ENCODE data around the gene IL7R.
A peak's percentile ranks its signal among the peaks of the same experiment; 100 is the strongest.
"Not testable (repeated sequence)": the region's sequence is repeated elsewhere in the genome, so short reads cannot be mapped to it uniquely, and the experiment has no call there.

IL7R gene

DNA sequence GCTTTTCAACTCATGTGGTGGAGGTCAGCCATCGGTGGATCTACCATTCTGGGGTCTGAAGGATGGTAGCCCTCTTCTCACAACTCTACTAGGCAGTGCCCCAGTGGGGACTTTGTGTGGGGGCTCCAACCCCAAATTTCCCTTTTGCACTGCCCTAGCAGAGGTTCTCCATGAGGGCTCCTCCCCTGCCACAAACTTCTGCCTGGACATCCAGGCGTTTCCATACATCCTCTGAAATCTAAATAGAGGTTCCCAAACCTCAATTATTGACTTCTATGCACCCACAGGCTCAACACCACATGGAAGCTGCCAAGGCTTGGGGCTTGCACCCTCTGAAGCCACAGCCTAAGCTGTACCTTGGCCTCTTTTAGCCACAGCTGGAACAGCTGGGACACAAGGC is 11.2 kb upstream of the IL7R start:
- not testable (repeated sequence) for DNase-seq

DNA sequence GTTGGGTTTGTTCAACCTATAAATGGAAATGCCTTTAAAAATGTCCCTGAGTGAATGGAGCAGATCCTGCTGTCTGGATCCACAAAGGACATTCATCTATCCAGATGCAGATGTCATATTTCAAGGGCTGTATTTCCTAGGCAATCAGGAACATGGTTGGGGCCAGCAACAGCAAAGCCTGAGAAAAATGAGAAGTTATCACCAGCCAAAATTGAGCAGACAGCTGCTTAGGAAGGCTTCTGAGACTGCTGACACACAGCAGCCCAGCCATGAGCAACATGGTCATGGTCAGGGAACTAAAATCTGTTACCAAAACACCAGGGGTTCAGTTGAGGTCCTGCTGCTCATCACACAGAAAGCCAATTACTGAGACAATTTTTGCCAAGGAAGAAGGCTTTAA is 9.2 kb upstream of the IL7R start:
- DNase-seq: no peak

DNA sequence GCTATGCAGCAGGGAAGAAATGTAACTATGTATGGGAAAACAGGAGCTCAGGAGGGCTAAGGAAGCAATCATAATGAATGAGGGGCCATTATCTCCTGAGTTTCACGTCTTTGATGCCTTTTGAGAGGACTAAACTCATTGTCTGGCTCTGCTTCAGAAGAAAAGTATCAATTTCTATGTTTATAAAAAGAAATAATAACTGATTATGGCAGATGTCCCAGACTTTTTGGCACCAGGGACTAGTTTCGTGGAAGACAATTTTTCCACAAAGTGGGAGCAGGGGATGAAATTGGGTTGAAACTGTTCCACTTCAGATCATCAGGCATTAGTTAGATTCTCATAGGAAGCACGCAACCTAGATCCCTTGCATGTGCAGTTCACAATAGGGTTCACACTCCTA is 8.7 kb upstream of the IL7R start:
- no peak for DNase-seq

DNA sequence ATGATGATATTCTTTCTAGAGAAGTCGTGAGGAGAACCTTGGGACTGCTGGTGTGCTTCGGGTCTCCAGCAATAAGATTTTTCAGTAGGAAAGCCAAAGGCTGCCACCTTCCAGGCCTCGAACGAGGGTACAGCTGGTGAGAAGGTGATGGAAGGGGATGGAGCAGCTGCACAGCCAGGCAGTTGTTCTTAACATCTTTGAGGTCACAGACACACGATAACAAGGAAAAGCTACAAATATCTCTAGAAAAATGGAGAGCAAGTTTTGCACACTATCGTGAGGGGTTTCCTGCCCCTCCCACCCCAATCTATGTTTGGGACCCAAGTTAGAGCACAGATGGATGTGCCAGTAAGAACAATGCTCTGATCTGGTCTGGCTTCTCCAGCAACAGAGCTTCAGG is 6.8 kb upstream of the IL7R start:
- no peak for DNase-seq

DNA sequence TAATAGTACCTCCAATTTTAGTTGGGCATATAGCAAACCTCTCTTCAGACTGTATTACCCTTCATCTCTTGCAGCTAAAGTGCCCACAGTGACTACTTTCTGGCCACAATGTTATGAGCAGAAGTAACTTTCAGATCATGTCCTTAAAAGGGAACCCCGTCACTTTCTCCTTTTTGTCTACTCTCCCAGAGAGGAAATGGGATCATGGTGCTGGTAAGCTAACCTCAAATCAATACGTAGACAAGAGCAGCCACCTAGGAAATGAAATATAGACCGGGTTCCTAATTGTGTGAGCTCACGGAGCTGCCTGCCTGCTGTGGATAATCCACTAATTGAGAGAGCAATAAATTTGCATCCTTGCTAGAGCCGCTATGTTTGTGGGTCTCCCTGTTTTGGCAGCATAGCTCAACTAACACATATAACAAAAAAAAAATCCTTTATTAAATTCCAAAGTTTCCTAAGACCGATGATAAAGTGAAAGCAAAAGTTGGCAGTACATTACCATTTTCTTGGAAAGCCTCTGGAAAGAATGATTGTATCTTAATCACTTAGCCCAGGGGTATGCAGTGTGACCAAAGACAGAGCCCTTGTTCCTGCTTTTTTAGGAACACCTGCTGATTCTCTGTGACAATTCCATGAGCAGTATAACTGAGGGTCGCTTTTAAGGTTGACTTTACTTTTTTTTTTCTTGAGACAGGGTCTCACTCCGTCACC is 5.6 kb upstream of the IL7R start:
- DNase-seq: no peak

DNA sequence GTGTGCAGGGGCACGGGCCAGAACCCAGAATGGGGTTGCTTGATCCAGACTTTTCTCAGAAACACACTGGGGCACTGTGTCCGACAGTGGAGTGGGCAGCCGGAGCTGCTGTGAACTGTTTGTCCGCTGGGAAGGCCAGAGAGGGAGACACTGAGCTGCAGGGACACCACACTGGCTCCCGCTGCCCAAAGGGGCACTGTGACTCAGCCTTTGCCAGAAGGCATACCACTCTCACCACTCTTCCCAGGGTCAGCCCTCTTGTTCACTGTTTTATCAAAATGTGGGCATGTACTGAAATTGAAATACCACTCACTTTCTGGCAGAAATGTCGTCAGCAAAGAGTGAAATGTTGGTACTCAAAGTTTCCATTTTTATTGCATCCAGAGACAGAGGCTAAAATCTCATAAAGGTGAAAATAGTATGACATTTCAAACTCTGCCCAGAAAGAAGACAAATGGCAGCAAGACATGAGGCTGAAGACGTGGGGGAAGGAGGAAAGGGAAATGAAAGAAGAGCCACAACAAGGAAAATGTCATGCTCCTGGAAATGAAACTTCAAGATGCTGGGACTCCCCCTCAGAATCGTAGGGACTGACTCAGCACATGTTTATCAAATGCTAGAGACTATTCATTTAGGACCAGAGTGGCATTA is 4.5 kb upstream of the IL7R start:
- no peak for DNase-seq

DNA sequence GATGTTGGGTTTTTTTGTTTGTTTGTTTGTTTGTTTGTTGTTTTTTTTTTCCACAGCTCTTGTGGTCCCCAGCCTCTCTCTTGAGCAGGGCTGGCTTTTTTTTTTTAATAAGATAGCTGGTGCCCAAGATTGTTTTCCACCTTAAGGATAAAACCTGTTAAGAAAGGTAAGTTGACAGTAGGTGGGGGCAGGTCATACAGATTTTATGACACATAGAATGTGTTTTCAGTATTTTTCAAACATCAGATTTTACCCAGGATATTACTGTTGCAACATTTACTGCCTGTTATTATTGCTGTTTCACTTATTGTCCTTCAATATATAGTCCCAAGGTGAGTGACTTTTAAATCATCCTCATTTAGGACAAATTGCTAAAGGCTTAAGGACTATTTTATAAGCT is 3.9 kb upstream of the IL7R start:
- DNase-seq: no peak

DNA sequence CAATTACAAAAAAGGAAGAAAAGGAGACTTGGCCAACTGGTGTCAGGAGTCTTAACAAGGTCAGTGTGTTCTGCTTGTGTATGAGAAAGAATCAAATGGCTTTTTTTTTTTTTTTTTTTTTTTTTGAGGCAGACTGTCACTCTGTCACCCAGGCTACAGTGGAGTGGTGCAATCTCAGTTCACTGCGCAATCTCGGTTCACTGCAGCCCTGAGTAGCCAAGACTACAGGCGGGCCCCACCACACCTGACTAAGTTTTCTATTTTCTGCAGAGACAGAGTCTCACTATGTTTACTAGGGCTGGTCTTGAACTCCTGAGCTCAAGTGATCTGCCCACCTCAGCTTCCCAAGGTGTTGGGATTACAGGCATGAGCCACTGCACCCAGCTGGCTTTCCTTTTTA is 3.1 kb upstream of the IL7R start:
- DNase-seq: no peak

DNA sequence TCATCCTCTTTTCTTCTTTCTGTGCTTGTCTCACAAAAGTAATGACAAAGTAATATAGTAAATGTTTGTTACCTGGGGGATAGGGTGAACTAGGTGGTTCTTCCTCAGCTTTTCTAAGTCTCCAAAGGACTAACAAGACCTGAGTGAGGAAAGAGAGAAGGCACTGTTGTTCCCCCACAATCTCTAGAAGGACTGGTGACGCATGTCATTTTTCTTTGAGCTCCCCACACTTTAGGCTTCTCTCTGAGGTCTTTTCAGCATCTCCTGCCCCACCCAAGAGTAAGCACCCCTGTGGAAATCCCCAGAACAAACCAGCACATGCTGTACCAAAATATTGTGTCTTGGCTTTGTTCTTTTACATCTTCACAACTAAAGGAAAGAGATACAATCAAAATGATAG is 2.4 kb upstream of the IL7R start:
- no peak for DNase-seq

DNA sequence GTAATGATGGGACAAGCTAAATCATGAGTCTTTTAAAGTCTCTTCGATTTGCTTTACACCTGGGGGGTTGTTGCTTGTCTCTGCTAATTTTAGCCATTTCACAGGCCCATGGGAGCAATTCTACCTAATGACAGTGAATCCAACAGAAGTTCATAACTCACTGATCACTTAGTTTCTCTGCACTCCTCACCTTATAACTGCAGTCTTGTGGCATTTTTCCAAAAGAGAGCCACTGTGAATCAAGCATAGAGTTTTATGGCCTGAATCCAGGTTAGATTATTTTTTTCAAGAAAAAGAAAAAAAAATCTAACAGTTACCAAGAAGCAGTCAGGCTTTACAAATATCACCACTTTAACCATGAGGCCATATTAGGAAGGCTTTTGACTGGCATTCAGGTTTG is 1.5 kb upstream of the IL7R start:
- no peak for DNase-seq

DNA sequence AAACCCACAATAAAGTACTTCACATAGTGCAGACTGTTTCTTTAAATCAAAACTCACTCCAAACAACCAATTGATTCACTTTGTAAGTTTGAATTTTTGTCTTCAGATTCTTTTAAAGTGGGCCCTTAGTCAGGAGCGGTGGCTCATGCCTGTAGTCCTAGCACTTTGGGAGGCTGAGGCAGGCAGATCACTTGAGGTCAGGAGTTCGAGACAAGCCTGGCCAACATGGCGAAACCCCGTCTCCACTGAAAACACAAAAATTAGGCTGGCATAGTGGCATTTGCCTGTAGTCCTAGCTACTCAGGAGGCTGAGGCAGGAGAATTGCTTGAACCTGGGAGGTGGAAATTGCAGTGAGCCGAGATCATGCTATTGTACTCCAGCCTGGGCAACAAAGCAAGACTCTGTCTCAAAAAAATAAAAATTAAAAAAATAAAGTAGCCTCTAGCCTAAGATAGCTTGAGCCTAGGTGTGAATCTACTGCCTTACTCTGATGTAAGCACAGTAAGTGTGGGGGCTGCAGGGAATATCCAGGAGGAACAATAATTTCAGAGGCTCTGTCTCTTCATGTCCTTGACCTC is 416 bp upstream of the IL7R start:
- DNase-seq: not testable (repeated sequence)

DNA sequence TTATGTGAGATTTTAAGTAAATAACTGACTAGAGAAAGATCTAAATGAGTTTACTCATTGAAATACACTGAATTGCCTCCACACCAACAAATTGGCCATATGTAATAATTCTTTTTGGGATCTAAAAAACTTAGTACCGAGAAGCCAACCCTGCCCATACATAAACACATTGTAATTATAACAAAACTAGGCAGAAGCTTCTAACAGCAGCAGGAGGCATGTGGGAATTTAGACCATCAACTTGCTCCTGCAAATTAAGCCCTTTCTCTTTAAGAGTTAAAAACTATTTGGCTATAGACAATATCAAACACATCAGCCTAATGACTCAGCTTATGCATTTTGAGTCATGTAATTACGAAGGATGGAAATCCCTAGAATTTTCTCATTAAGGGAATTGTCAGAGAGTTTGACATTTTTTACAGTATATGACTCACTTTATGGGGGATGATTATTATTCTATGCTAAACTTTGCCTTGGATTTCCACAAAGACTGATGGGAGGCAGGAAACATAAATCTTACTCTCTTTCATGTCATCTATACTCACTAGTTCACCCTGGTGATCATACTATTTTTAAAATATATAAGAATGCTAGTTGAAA is 1.0 kb downstream of the IL7R start:
- no peak for DNase-seq

DNA sequence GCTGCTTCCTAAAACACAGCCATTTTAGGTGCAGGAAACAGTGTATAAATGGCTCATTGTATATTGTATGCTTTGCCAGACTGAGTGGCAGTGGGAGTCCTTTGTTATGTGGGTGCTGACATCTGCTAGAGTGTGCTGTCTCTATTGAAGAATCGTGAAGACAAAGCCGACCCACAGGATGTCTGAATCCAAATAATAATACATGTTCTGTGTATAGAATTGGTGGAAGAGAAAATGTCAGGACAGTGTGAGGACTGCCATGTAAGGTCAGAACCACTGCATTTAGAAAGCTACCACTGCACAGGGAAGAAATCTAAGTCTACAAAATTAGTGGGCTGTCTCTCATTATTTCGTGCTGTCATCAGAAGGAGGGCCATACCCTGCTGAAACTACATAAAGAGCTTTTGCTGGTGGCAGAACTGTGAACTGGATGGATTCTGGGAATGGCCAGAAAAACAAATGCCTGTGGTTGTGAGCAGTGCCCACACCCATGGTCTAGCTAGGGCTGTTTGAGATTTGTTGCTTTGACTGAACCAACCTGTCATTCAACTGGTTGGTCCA is 2.5 kb downstream of the IL7R start:
- no peak for DNase-seq

DNA sequence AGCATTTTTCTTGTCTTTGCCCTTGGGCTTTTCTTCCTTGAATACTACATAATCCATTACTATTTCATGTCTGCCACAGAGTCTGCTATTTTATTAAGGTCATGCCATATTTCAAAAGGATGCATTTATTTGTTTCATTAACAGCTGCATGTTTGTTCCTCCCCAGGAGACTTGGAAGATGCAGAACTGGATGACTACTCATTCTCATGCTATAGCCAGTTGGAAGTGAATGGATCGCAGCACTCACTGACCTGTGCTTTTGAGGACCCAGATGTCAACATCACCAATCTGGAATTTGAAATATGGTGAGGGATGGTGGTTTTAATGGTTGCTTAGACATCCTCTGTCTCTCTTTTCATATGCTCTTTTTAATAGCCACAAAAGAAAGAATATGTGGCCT is 4.0 kb downstream of the IL7R start:
- DNase-seq: no peak

DNA sequence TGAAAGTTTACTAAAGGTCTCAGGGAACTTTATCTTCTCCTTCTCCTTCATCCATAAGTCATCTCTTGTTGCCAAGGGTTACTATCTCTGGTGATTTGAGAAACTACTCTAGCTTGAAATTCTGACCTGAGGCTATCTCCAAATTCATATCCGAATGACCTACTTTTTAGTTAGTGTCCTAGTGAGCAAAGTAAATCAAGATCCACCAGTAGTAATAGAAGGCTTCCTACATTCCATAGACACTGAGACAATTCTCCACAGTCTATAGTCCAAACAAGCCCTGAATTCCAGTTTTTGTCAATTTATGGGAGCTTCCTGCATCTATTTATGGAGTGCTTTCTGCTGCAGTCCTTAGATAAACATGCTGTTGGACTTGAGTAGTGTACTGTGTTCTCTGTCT is 5.0 kb downstream of the IL7R start:
- no peak for DNase-seq

DNA sequence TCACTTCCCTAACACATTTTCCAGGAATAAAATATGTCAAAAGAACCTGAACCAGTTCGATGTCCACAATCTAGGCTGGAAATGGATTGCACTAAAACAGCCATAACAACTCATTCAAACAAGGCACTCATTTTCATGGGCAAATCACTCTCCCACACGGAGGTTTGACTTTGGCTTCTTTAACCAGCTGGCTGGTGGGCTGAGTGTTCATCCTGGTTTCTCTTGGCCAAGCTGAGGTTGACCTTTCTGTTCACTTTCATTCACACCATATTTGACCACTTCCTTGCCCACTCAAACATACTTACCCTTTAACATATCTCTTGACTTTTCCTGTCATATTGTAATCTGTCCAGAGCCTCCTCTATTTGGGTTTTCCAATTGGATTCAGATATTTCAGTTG is 5.4 kb downstream of the IL7R start:
- no peak for DNase-seq

DNA sequence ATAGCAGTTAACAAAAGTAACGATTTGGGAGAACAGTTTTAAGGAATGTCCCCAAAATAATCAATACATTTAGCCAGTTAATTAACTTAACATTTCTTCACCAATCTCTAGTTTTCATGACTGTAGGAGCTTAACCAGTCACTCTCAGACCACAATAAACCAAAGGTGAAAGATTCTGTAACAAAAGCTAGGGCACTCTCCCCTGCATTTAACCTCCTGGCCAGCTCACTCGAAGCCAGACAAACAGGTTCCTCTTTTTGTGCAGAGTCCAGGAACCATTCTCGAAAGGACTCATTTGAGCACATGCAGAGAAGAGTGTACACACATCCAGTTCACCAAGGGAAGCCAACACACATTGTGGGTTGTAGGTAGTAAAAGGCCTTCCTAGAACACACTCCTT is 6.5 kb downstream of the IL7R start:
- DNase-seq: peak; percentile 44

DNA sequence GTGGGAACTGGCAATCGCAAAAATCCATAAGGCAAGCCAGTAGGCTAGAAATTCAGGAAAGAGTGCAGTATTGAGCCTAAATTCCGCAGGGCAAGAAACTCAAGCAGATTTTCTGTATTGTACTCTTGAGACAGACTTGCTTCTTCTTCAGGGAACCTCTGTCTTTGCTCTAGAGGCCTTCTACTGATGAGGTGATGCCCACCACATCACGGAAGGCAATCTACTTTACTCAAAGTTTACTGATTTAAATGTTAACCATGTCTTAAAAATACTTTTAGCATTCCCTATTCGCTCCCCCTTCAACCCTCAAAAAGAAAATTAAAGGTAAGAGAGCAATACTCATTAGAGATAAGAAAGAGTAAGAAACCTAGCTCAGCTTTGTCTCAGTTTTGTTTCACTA is 11.3 kb downstream of the IL7R start:
- no peak for DNase-seq

DNA sequence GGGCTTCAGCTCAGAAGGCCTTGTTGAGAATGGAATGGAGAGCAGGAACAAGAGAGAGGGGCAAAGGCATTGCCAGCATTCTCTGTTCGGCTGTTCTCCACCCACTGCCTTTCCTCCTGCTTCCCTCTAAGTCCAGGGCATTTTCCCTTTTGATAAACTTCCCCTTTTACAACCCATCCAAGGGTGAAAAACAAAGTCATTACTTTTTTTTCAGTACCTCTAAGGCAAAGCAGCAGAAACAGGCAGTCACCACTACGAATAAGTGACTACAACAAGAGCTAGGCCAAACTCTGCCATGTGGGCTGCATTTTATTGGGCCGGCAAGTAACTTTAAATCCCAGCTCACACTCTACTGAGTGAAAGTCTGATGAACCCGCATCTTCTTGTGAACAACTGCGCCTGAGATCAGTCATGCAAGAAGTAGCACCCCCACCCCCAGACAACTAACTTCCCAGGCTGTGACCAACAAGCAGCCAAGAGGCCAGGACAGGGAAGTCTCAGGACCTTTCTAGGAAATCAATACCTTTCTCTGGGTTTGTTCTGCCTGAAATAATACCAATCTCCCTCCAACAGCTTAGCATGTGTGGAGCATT is 13.1 kb downstream of the IL7R start:
- DNase-seq: peak; percentile 33

DNA sequence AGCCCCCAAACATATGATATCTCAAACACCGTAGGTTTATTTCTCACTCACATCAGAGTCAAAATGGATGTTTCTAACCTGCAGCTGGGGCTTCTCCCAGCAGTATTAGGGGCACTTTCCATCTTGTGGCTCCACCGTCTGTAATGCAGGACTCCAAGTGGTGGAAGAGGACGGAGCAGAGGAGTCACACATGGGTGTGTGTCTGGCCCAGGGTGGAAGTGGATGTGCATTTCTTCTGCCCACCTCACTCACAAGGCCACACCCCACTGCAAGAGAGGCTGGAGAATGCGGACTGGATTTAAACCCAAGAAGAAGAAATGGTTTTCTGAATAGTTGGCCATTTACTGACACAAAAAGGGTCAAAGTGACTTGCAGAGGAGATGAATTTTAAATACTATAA is 13.9 kb downstream of the IL7R start:
- DNase-seq: no peak

DNA sequence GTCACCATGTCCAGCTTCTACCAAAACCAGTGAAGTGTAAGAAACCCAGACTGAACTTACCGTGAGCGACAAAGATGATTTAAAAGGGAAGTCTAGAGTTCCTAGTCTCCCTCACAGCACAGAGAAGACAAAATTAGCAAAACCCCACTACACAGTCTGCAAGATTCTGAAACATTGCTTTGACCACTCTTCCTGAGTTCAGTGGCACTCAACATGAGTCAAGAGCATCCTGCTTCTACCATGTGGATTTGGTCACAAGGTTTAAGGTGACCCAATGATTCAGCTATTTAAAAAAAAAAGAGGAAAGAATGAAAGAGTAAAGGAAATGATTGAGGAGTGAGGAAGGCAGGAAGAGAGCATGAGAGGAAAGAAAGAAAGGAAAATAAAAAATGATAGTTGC is 19.8 kb downstream of the IL7R start:
- DNase-seq: no peak

DNA sequence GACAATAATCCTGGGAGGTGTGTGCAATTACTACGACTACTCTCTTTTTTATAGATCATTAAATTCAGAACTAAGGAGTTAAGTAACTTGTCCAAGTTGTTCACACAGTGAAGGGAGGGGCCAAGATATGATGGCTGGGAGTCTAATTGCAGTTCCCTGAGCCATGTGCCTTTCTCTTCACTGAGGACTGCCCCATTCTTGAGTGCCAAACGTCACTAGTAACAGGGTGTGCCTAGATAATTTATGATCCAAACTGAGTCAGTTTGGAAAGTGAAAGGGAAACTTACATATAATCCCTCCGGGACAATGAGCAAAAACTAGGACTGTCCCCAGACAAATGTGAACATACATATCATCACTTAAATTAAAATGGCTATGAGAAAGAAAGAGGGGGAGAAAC is 20.2 kb downstream of the IL7R start:
- DNase-seq: no peak

DNA sequence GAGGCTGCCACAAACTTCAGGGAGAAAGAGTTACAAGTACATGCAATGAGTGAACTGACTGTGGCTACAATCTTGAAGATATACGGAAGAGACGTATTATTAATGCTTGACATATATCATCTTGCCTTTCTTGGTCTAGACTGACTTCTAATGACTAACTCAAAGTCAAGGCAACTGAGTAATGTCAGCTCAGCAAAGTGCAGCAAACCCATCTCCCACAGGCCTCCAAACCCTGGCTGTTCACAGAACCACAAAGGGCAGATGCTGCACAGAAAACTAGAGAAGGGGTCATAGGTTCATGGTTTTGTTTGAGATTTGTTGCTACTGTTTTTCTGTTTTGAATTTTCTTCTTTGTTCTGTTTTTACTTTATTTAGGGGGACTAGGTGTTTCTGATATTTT is 21.0 kb downstream of the IL7R start:
- no peak for DNase-seq

DNA sequence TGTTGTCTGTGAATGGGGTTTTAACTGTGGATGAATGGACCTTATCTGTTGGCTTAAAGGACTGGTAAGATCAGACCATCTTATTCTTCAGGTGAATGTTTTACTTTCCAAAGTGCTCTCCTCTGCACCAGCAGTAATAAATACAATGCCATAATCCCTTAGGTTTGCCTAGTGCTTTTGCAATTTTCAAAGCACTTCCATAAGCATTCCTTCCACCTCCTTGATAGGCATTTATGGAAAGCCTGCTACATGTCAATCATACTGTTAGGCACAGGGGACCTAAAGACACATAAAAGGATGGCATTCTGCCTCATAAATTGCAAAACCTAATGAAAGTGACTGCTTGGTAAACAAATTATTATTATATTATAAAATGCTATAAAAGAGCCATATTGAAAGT is 21.4 kb downstream of the IL7R start:
- no peak for DNase-seq

Data from GDM1 (cell line).